HFFc6 (cell line): Measurements from ENCODE around the gene ALG2. TPM values are rescaled to one million over a fixed set of nuclear protein-coding genes. Genes with fewer than 3 reads are reported as not detected.

Experiments used
- DNase-seq: peaks from one replicate; pipeline ENCODE4 v3.0.0-alpha.2; 2018
- H3K27ac Mint-ChIP-seq: 2 replicates; pipeline ENCODE4 v1.8.0; 2020; ENCODE audit warnings: mild to moderate bottlenecking, mixed read lengths
- H3K27me3 Mint-ChIP-seq: 2 replicates; pipeline ENCODE4 v1.8.0; 2021; ENCODE audit warnings: mild to moderate bottlenecking, moderate library complexity, mixed read lengths; ENCODE audit not compliant: insufficient read depth
- H3K36me3 Mint-ChIP-seq: 2 replicates; pipeline ENCODE4 v1.8.0; 2021; ENCODE audit warnings: low read depth, mixed read lengths
- H3K4me1 Mint-ChIP-seq: 2 replicates; pipeline ENCODE4 v1.8.0; 2020; ENCODE audit warnings: low read depth, mixed read lengths
- H3K4me3 Mint-ChIP-seq: 2 replicates; pipeline ENCODE4 v1.8.0; 2020; ENCODE audit warnings: mild to moderate bottlenecking, moderate library complexity, mixed read lengths
- H3K9me3 Mint-ChIP-seq: 2 replicates; pipeline ENCODE4 v1.8.0; 2020; ENCODE audit warnings: mild to moderate bottlenecking, mixed read lengths
- CTCF ChIP-seq: fragments of 200-600 bp; sonication (generic); IDR thresholded peaks from 2 replicates; pipeline ENCODE4 v1.5.0; 2021; ENCODE audit warnings: antibody characterized with exemption, mild to moderate bottlenecking
- total RNA-seq, 6 experiments: library from RNA; stranded (reverse); fragmentation: NEBNext Ultra II Directional; extraction: Animal tissue kit (Norgen Biotek cat#: 25700); gene quantifications; 2 replicates in 1 of 6; 3 replicates in 5 of 6; pipeline ENCODE4 v1.2.3, GENCODE V29; 2021

ALG2 gene
- total RNA-seq, 6 experiments from 2014 or later: 30.4 to 42.2 (median 38.3) TPM

GRCh38 chr9:99185348-99185632 lies 36.5 kb downstream of the ALG2 start:
- Mint-ChIP-seq H3K9me3 (no peaks in the 10 kb centered on the region), H3K27ac (no peak overlapping the region), H3K36me3 (no peaks in the 10 kb centered on the region), H3K4me3 (peak overlapping the region; percentile 52; the same call in 1 of the 2 replicates), H3K27me3 (peaks cover 26% of the 10 kb centered on the region), H3K4me1 (peaks cover 22% of the 10 kb centered on the region)
- TF ChIP-seq CTCF: no peak
- DNase-seq: no peak

DNA sequence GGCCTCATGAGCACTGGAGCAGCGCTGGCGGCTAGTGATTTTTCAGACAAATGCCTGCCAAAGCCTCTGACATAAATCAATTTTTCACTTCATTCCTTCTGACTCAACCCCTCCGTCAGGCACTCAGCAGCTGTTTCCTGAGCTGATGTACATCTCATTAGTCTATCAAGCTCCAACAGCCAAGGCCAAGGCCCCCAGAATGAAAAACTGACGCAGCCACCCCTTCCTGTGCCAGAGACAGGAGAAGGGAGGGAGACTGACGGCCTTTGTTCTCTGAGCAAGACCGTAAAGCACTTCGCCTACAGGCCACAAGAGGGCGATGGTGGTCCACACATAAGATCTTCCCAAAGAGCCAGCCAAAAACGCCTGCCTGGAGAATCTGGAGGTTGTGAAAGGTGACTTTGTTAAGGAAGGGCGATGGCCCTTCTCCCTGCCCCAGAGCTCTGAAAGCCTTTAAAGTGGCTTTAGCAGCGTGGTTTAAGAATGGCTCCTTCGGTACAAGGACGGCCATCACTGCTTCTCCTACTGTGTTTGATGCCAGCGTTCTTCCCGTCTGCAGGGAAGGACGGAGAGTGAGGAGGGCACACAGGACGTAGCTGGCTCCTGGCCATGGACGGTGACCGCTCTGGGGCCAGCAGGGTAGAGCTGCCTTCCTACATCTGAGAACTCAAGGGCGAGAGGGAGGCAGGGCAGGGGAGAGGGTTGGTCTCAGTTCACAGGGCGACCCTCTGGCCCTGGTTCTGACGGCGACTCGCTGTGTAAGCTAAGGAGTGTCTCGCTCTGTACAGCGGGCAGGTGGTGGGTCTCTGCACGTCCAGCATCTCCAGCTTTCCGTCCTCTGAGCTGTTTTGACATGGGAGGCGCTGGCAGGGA lies 37.0 kb downstream of the ALG2 start:
- H3K27ac Mint-ChIP-seq: no peak overlapping the region
- peaks cover 23% of the 10 kb centered on the region for H3K27me3 Mint-ChIP-seq
- no peaks in the 10 kb centered on the region for H3K36me3 Mint-ChIP-seq
- peaks cover 22% of the 10 kb centered on the region for H3K4me1 Mint-ChIP-seq
- peak overlapping the region; percentile 52; the same call in 1 of the 2 replicates for H3K4me3 Mint-ChIP-seq
- peak; percentile 76 for DNase-seq
- TF ChIP-seq CTCF: peak; percentile 95
- no peaks in the 10 kb centered on the region for H3K9me3 Mint-ChIP-seq

- no peak for DNase-seq
- no peak overlapping the region for H3K27ac Mint-ChIP-seq
- H3K27me3 Mint-ChIP-seq: peaks cover 17% of the 10 kb centered on the region
- H3K4me3 Mint-ChIP-seq: no peak overlapping the region
- H3K4me1 Mint-ChIP-seq: peaks cover 22% of the 10 kb centered on the region
- H3K9me3 Mint-ChIP-seq: no peaks in the 10 kb centered on the region
- no peak for TF ChIP-seq CTCF
- H3K36me3 Mint-ChIP-seq: no peaks in the 10 kb centered on the region
Measured at GRCh38 chr9:99184110-99184474, 37.6 kb downstream of the ALG2 start.

DNA sequence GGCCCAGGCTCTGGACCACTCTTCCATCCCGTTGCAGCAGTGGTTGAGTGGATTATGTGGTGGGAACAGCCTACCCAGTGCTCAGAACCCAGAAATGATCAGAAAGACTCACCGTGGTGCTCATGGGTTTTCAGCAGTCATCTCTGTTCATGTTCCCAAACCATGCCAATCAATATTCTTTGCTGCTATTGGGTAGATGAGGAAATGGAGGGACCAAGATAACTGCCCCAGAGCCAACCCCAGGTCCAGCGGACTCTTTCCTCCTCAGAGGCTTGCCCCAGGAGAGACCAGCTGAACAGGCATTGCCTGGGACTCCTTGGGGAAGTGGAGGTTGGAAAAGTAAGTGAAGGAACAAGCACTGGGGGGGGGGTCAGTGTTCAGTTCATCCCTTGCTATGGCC lies 38.1 kb downstream of the ALG2 start:
- H3K36me3 Mint-ChIP-seq: no peaks in the 10 kb centered on the region
- peaks cover 22% of the 10 kb centered on the region for H3K4me1 Mint-ChIP-seq
- H3K4me3 Mint-ChIP-seq: no peak overlapping the region
- peaks cover 13% of the 10 kb centered on the region for H3K27me3 Mint-ChIP-seq
- no peak for TF ChIP-seq CTCF
- H3K27ac Mint-ChIP-seq: no peak overlapping the region
- no peak for DNase-seq
- no peaks in the 10 kb centered on the region for H3K9me3 Mint-ChIP-seq

DNA sequence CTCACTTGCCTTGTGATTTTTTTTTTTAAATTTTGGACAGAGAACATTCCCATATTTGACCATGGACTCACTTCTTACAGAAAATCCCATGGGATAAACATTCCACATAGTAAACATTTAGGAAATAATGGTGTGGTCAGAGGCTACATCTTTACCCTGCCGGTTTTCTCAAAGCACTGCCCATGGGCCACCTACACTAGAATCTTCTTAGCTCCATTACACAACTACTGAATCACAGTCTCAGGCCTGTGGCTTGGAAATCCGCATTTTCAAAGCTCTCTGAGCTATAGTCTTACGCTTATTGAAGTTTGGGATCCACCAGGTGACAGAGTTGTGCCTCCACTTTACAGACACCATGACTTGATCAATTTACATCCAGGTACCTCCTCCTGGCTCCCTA lies 39.4 kb downstream of the ALG2 start:
- Mint-ChIP-seq H3K4me3 (no peak overlapping the region), H3K9me3 (no peaks in the 10 kb centered on the region), H3K36me3 (no peaks in the 10 kb centered on the region), H3K4me1 (peaks cover 22% of the 10 kb centered on the region), H3K27ac (no peak overlapping the region), H3K27me3 (peaks cover 5% of the 10 kb centered on the region)
- DNase-seq: no peak
- TF ChIP-seq CTCF: no peak
